Islet of Langerhans (tissue), 1 donor: Measurements from ENCODE around the gene PCLAF.
A peak's percentile ranks its signal among the peaks of the same experiment; 100 is the strongest.
"Not testable (repeated sequence)": the region's sequence is repeated elsewhere in the genome, so short reads cannot be mapped to it uniquely, and the experiment has no call there.

Experiments
- FAIRE-seq: peaks from one replicate; lab custom pipeline; 2011; peaks lifted over from hg19 to GRCh38; lab: Jason Lieb, UNC

The PCLAF gene, protein sequence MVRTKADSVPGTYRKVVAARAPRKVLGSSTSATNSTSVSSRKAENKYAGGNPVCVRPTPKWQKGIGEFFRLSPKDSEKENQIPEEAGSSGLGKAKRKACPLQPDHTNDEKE

DNA sequence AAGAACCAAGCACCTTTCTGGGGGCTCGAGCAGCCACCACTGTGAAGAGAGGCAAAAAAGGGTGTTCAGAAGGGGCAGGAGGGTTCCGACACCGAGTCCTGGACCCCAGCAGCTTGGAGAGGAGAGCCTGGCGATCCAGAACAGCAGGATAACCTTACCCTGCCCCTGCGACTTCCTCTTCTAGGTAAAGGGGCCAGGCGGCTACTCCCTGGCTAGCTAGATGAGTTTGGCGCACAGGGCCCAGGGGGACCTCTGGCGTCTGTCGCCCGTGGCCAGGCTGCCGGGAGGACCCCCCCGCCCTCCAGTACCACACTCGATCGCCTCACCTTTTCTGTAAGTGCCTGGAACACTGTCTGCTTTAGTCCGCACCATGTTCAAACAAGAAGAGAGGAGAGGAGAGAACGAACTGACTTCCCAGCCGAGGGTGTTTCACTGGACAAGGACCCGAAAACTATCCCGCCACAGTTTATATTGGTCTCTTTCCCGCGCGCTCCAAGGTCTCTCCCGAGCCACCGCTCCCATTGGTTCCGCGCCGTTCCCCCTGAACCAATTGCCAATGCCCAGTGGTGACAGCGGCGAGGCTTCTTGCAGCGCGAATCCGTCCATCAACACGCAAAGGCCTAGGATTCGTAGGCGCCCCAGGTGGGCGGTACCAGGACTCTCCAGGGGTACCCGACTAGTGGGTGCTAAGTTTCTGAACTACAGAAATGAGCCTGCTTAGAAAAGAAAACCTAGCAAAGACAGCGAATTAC, at the start of gene PCLAF:
PCLAF (minus strand) TSS at position 442 of the 752 bp plus-strand sequence; CDS start at position 372, 70 bp downstream.
- FAIRE-seq = peak; percentile 86

DNA sequence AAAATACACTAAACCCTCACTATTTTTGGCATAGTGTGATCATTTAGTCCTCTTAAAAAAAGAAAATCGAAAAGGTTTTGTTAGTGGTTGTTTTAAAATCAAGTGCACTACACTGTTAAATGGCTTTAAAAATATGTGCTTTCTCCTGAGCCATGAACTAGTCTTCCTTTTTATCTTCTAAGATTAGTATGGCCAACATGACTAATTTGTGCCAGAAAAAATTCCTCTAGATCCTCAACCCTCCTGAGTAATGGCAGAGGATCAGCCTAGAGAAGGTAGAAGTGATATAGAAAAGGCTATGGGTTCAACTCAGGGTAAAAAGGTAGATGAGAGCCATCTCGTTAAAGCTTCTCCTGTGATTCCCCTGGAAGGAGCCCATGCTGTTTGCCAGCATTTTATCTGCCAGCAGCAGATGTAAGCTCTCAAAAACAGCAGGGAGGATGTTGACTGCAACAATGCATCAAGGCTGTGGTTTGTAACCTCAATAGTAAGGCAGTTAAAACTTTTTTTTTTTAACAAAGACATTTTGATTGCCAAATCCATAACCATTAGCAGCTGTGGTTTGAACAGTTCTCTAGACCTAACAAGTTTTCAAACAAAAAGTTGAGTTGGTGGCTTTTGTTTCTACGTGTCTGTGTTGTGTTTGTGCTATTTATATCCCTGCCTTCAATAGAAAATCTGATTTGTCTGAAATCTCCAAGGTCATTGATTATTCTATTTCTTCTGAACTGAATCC, 48.9 kb upstream of the PCLAF start:
- no peak for FAIRE-seq

DNA sequence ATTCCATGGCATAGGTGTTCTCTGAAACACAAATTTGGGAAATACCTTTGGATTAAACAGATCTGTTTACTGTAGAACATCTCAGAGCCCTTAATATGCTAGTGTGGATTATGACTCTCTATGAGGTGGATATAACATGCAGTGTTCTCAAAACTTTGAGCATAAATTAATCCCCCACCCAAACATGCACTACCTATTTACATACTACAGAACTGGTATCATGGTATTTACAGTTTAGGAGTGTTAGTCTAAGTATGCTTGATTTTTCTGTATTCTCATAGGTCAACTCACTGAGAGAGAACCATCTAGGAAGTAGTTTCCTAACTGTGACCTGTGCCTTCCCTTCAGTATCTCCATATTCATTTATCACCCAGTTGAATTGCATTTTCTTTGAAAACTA, 48.2 kb upstream of the PCLAF start:
- no peak for FAIRE-seq

DNA sequence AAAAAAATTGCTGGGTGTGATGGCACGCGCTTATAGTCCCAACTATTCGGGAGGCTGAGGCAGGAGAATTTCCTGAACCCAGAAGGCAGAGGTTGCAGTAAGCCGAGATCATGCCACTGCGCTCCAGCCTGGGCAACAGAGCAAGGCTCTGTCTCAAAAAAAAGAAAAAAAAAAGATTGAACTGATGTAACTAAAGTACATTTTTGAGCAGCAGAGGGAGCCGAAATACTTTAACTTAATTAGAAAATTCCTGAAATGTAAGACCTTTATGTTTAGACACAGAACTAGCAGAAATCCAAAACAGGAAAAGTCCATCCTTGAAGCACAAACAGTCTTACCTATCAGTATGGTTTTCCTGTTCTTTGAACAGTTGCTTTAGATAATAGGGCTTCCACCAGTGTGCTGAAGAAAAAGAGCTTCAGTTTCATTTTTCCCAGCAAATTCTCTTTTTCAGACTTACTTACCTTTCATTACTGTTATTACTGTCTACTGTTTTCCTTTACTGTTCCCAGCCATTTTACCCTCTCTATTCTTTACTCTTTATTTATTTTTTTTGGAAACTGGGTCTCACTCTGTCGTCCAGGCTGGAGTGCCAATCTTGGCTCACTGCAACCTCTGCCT, 45.7 kb upstream of the PCLAF start:
- peak; percentile 41 for FAIRE-seq

DNA sequence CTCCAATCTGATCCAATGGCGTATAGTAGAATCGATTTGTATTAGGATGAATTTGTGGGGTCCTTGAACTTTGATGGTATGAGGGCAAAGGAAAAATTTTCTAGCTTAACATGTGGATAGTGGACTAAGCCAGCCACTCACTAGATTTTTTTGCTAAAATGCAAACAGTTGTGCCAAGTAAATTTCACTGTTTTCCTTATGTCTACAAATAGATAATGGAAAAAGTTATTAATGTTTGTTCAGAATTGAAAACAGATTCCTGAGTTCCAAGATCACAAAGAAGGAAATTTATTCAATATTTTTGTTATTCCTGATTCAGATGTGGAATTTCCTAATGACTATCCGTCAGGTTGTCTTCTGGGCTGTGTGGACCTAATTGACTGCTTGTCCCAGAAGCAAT, 44.0 kb upstream of the PCLAF start:
- no peak for FAIRE-seq

DNA sequence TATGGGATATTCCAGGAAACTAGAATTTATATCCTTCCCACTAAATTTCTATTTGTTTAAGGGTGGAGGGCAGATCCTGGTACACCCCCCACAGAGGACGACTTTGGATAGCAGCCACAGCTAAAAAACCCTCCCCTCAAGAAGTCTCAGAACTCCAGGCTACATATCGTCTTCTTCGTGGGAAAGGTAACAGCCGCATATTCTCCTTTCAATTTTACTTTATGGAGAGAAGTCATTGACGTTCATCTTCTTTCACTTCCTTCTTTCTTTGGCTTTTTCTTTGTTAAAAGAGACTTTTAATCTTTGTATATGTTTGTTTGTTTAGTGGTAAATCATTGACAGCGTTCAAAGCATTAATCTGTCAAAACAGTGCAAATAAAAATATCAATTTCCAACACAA, 42.7 kb upstream of the PCLAF start:
- FAIRE-seq = no peak

DNA sequence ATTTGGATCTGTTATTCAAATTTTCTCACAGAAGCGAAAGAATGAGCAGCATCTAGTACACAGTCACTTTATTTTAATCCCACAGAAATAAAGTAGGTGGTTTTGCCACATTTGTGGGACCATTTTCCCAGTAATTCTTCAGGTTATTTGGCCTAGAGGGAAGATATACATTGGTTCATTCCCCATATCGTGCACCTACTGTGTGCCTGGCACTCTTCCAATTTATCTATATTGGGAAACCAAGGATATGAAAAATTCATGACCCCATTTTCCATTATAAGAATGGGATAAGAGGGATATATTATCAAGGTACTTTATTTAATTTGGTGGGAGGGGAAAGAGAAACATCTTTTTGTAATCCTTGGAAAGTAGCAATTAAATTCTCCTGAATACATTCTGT, 41.5 kb upstream of the PCLAF start:
- FAIRE-seq = no peak

DNA sequence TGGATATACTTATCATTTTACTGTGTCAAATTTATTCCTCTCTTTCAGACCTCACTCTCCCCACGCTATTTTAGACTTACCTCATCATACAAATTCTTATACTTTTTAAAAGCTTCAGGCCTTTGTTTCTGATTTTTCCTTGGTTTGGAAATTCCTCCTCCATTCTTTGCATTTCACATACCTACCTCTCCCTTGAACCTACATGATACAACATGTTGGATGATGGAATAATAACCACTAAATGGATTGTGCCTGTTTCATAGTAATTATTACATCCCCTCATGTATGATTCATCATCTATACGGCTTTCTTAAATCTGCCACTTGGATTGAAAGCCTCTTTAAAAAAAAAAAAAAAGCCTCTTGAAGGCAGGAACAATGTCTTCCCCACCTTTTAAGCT, 31.0 kb upstream of the PCLAF start:
- FAIRE-seq = no peak

DNA sequence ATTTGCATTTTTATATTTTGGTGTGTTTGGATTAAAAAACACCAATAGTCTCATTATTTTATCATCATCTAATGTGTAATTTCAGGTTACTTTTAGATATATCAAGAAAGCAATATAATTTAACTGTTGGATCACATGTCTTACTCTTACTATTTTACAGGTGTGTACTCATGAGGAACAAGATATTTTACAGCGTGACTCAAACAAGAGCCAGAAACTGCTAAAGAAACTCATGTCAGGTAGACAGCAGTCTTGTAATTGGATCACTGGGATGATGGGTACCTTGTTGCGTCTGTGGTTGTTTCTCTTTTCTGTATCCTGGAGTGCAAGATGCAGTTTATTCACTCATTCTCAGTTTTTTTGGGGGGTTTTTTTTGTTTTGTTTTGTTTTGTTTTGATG, 19.3 kb upstream of the PCLAF start:
- FAIRE-seq = no peak

DNA sequence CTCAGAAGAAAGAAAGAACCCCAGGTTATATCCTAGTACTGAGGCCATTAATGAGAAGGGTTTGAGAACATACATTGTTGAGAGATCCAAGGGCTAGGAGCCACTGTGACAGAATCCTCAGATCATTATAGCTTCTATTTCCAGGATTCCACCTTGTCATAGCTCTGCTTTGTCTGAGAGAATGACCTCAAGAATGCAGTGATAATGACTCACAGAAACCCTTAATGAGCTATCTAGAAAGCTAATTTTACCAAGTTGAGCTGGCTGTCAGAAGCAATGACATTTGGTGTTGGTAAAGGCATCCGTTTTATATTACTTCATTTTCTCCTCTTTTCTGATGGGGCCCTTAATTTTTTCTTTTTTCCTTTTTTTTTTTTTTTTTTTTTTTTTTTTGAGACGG, 17.3 kb upstream of the PCLAF start:
- FAIRE-seq = no peak

DNA sequence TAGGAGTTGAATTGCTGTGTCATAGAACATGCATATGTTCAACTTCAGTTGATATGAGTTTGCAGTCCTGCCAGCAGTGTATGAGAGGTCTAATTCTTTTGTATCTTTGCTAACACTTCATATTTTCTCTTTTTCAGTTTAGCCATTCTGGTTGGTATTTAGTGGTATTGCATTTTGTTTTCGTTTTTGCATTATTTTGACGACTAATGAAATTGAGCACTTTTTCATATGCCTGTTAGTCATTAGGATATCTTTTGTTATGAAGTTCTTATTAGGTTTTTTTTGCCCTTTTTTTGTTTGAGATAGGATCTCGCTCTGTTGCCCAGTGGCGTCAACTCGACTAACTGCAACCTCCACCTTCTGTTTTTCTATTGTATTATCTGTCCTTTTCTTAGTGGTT, 15.5 kb upstream of the PCLAF start:
- FAIRE-seq = no peak

DNA sequence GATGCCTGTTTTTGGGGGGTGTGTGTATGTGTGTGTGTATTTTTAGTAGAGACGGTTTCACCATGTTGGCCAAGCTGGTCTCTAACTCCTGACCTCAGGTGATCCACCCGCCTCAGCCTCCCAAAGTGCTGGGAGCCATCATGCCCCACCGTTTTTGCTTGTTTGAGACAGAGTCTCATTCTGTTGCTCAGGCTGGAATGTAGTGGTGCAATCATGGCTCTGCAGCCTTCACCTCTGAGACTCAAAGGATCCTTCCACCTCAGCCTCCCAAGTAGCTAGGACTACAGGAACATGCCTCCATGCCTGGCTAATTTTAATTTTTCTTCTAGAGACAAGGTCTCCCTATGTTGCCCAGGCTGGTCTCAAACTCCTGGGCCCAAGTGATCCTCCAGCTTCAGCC, 11.2 kb upstream of the PCLAF start:
- not testable (repeated sequence) for FAIRE-seq

DNA sequence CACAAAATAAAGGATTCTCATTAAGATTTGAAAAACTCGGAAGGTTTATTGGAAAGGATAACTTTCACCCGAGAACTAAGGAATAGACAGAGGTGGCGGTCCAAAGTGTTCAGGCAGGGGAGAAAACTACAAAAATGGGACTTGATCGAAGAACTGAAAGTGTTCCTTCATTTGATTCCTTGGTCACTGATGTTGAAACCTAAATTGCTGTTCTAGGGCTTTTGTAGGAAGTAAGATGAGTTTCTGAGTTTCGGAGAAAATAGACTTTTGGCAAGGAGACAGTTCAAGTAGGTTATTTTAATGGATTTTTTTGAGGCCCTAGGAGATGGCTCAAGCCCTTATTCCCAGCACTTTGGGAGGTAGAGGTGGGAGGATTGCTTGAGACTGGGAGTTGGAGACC, 7.8 kb upstream of the PCLAF start:
- no peak for FAIRE-seq

DNA sequence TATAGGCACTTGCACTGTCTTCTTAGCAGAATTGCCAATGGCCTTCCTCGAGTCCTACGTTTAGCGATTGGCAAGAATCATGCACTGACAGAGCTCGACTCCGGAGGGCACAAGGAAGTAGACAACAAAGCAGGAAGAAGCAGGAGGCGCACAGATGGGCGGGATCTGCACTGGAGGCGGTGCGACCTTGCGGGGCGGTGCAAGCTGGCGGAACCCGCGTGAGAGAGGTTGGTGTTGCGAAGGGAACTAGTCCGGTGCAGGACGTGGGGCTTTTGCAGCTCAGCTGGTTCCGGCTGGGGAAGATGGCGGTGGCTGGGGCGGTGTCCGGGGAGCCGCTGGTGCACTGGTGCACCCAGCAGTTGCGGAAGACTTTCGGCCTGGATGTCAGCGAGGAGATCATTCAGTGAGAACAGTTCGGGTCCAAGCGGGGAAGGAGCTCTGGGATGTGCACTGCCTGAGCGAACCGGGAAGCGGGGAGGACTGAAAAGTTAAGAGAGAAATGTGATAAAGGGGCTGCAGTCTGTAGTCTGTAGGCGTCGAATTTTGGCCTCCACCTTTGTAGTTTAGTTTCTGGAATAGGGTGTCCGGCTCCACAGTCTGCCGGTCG, 6.4 kb upstream of the PCLAF start, which contains the start of gene TRIP4:
TRIP4 (plus strand) TSS at position 275 of the 607 bp plus-strand sequence; CDS start at position 303, 28 bp downstream.
- FAIRE-seq = peak; percentile 68

DNA sequence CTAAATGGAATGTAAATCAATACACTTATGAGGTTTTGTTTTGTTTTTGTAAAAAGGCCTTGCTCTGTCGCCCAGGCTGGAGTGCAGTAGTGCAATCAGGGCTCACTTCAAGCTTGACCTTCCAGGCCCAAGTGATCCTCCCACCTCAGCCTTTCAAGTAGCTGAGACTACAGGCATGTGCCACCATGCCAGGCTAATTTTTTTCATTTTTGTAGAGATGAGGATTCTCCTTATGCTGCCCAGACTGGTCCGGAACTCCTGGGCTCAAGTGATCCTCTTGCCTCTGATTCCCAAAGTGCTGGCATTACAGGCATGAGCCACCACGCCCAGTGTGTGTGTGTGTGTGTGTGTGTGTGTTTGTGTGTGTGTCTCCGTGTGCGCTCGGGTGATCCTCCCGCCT, 5.0 kb upstream of the PCLAF start:
- no peak for FAIRE-seq

DNA sequence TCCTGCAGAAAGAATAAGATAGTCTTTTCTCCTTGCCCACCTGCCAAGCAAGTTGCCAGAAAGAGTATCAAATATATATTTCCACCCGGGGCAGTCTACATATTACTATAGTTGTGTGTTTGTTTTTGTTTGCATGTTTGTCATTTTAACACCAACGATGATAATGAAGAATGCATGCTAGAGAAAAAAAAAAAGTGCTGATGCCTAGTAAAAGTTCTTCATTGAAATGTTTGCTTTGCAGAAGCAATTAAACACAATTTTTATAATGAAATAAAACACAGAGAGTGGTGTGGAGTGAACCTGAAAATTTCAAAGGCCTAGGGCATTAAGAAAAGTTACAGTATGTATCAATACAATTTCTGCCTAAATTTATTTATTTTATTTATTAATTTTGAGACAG, 2.5 kb upstream of the PCLAF start:
- FAIRE-seq = no peak

DNA sequence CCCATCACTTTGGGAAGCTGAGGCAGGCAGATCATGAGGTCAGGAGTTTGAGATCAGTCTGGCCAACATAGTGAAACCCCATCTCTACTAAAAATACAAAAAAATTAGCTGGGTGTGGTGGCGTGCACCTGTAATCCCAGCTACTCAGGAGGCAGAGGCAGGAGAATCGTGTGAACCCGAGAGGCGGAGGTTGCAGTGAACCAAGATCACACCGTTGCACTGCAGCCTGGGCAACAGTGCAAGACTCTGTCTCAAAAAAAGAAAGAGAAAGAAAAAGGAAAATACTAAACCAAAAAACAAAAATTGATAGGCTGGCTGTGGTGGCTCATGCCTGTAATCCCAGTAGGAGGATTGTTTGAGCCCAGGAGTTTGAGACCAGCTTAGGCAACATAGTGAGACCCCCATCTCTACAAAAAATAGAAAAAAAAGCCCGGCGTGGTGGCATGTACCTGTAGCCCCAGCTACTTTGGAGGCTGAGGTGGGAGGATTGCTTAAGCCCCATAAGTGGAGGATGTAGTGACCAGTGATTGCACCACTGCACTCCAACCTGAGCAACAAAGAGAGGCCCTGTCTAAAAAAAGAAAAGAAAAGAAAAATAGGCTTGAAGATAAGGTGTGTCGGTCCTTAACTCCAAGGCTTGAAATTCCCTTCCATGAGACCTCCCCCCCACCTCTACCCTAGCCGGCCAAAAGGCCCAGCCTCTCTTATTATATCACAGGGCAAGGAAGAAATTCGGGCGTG, 941 bp downstream of the PCLAF start:
- FAIRE-seq = not testable (repeated sequence)

DNA sequence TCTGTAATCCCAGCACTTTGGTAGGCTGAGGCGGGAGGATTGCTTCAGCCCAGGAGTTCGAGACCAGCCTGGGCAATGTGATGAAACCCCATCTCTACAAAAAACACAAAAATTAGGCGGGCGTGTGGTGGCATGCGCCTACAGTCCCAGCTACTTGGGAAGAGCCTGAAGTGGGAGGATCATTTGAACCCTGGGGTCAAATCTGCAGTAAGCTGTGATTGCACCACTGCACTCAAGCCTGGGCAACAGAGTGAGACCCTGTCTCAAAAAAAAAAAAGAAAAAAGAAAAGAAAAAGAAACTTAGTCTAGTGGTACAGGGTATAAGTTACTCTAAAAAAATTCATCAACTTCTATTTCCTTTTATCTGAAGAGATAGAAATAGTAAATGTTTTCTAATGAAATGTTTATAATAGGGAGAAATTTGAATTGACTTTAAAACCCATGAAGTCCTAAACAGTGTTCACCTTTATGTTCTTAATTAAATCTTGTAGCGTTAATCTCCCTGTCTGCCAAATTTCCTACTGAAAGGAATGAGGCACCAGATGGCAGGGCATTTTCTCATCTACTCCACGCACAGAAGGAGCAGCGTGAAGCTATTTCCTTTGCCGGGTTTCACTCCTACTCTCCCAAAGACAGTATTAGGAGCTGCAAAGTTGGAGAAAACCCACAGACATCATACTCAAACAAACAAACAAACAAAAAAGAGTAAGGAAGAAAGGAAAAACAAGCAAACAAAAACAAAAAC, 1.9 kb downstream of the PCLAF start:
- no peak for FAIRE-seq

DNA sequence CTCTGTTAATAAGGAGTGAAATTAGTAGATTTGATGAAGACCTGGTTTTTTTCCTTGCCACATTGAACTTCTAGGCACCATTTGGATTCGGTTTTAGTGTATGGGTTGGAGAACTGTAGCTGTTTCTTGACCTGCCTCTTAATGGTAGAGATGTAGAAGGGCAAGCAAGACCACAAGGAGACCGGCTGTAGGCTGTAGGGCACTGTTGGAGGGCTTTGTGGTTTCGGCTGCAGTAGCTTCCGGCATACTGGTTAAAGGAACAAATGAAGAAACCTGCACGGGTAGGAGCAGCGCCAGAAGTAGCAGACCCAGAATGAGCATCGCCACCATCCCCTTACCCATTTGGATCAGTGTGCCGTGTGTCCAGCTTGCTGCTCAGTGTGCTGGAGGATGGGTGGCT, 7.9 kb downstream of the PCLAF start:
- no peak for FAIRE-seq

DNA sequence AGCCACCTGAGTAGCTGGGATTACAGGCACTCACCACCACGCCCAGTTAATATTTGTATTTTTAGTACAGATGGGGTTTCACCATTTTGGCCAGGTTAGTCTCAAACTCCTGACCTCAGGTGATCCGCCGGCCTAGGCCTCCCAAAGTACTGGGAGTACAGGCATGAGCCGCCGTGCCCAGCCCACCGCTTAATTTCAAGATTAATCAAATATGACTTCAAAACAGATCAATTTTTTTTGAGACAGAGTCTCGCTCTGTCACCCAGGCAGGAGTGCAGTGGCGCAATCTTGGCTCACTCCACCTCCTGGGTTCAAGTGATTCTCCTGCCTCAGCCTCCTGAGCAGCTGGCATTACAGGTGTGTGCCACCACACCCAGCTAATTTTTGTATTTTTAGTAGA, 9.9 kb downstream of the PCLAF start:
- not testable (repeated sequence) for FAIRE-seq

DNA sequence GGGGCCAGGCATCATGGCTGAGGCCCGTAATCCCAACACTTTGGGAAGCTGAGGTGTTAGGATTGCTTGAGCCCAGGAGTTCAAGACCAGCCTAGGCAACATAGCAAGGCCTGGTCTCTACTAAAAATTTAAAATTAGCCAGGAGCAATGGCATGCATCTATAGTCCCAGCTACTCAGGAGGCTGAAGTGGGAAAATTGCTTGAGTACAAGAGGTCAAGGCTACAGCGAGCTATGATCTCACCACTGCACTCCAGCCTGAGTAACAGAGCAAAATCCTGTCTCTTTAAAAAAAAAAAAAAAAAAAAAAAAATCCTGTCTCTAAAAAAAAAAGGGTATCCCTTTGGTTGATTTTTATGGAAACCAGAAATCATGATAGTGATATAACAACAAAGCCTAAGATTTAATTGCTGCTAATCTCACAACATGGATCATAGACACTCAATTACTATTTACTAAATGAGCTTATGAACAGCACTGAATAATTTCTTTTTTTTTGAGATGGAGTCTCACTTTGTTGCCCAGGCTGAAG, 12.1 kb downstream of the PCLAF start:
- no peak for FAIRE-seq
